Measurements from ENCODE around the gene C3orf20. TPM values are rescaled to one million over a fixed set of nuclear protein-coding genes. Genes with fewer than 3 reads are reported as not detected.
"Not testable (repeated sequence)": the region's sequence is repeated elsewhere in the genome, so short reads cannot be mapped to it uniquely, and the experiment has no call there.

The C3orf20 gene
- total and polyA plus RNA-seq, 11 donors, result 0.21 to 0.31 TPM; not detected in 9

- TF ChIP-seq CTCF (IDR thresholded peaks at IDR 0.05) (no peak), POLR2A (IDR thresholded peaks at IDR 0.05) (no peak)
- 56 to 64% (median 61%) methylated on average over 4 of the region's 4 CpGs for WGBS, 4 donors
- ATAC-seq (no peak), DNase-seq (no peak)
- Histone ChIP-seq H3K9me3 (no peaks in the 10 kb centered on the region), H3K4me1 (peaks cover 3 to 55% (median 37%) of the 10 kb centered on the region in 12 donors), H3K4me3 (no peak overlapping the region), H3K27me3 (peaks cover 0 to 29% (median 7%) of the 10 kb centered on the region in 9 donors), H3K27ac (peak overlapping the region in 1 of 12 donors; percentile 74), H3K36me3 (no peaks in the 10 kb centered on the region)
- intact Hi-C loops (cut with DNase I), result loop anchor here in 1 of 10 donors (5.0 kb wide), 1 partner anchor 41 kb away; no protein-coding TSS in a partner anchor
These were observed 131.1 kb downstream of the C3orf20 start for GRCh38 chr3:14805961-14806537.

DNA sequence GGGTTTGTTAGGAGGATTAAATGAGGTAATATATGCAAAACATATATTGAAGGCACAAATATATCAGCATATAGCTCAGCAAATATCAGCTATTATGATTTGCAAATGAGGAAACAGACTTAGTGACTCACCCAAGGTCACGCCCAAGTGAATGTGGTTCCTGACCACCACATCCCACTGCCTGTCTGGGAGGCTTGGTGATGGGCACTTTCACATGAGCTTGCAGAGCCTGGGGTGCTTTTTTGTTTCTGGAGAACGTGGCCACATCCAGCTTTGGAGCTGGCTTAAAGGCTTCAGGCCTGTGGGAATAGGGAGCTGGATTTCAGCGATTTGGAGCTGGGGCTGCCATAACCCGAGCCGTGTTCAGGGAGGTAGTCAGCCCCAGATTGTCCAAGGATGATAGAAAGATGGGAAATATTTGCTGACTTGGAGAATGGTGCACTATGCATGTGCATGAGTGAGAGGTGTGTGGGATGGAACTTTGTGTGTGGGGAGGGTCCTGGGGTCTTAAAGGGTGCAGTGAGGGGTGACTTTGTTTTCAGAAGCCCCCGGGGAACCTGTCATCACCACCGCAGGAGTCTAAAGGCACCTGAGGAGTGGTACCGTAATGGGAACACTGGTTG is 131.8 kb downstream of the C3orf20 start:
- Histone ChIP-seq H3K27me3 (peaks cover 0 to 35% (median 11%) of the 10 kb centered on the region in 9 donors), H3K27ac (peak overlapping the region in 7 of 12 donors; percentile 13 to 74 (median 32)), H3K9me3 (no peaks in the 10 kb centered on the region), H3K36me3 (no peaks in the 10 kb centered on the region), H3K4me1 (peaks cover 3 to 57% (median 37%) of the 10 kb centered on the region in 12 donors), H3K4me3 (no peak overlapping the region)
- TF ChIP-seq POLR2A (IDR thresholded peaks at IDR 0.05) (no peak), CTCF (IDR thresholded peaks at IDR 0.05) (no peak)
- DNase-seq (peak in 1 of 5 donors; percentile 48), ATAC-seq (no peak)
- 47 to 53% (median 48%) methylated on average over 8 of the region's 8 CpGs for WGBS, 4 donors
- intact Hi-C loops (cut with DNase I), result loop anchor here in 1 of 10 donors (5.0 kb wide), 1 partner anchor 41 kb away; no protein-coding TSS in a partner anchor

GRCh38 chr3:14808025-14808424 is 133.1 kb downstream of the C3orf20 start:
- ATAC-seq, result no peak
- Histone ChIP-seq H3K9me3 (no peaks in the 10 kb centered on the region), H3K36me3 (no peaks in the 10 kb centered on the region), H3K4me1 (peaks cover 3 to 66% (median 43%) of the 10 kb centered on the region in 12 donors), H3K4me3 (no peak overlapping the region), H3K27ac (no peak overlapping the region), H3K27me3 (peaks cover 0 to 35% (median 11%) of the 10 kb centered on the region in 9 donors)
- no peak for DNase-seq
- intact Hi-C loops (cut with DNase I), result loop anchor here in 1 of 10 donors (5.0 kb wide), 1 partner anchor 39 kb away; no protein-coding TSS in a partner anchor
- TF ChIP-seq CTCF (IDR thresholded peaks at IDR 0.05) (no peak), POLR2A (IDR thresholded peaks at IDR 0.05) (no peak)

DNA sequence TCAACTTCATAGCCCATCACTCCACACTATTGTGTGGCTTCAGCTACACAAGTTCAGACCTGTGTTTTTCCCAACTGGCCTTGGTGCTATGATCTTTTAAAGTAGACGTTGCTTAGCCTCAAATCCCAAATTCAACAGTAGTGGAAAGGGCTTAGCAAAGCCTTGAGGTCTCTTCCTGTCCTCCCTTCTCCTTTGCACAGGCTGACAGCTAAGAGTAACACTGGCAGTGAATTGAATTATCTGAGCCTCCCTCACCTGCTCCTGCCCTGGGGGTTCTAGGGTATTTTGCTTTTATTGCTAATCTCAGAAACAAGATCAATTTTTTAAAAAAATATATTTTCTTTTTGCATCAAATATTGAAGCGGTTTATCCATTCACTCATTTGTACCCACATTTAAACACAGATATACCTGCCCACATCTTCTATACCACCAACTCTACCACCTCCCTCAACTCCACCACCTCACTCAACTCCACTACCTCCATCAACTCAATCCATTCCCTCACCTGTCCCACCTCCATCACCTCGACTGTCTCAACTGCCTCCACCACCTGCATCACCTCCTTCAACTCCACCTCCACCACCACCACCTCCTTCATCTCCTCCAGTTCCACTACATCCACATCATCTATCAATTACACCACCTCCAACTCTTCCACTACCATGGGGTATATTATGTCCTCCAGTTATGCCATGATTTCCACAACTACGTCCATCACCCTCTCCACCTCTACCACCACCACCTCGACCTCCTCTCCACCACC is 133.7 kb downstream of the C3orf20 start:
- ATAC-seq (no peak), DNase-seq (no peak)
- H3K27ac ChIP-seq, result no peak overlapping the region
- H3K4me3 ChIP-seq, result no peak overlapping the region
- TF ChIP-seq CTCF (IDR thresholded peaks at IDR 0.05), result no peak
- TF ChIP-seq POLR2A (IDR thresholded peaks at IDR 0.05), result no peak
- 83 to 88% (median 85%) methylated on average over 5 of the region's 5 CpGs for WGBS, 4 donors
- H3K9me3 ChIP-seq, result no peaks in the 10 kb centered on the region
- intact Hi-C loops (cut with DNase I), result loop anchor here in 1 of 10 donors (5.0 kb wide), 1 partner anchor 39 kb away; no protein-coding TSS in a partner anchor
- peaks cover 3 to 67% (median 46%) of the 10 kb centered on the region in 12 donors for H3K4me1 ChIP-seq
- H3K27me3 ChIP-seq, result peaks cover 0 to 35% (median 11%) of the 10 kb centered on the region in 9 donors
- H3K36me3 ChIP-seq, result no peaks in the 10 kb centered on the region

DNA sequence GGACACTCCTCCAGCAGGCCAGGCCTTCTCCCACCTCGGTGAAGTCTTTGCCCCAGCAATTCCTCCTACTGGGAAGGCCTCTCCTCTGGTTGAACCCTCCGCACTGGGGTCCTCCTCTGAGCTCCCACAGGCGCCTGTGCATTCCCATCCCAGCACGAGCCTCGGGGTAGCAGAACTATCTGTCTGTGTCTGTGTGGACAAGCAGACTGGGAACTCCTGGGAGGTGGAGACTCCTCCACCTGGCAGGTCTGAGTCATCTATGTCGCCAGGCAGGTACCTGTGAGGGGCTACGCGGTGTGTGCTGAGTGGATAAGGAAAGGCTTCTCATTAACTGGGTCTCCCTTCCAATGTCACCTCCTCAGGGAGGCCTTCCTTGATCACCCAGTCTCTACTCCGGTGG is 134.7 kb downstream of the C3orf20 start:
- not testable (repeated sequence) for ATAC-seq, H3K36me3 ChIP-seq, H3K9me3 ChIP-seq, DNase-seq
- peak overlapping the region in 10 of 12 donors; percentile 42 to 88 (median 76) for H3K27ac ChIP-seq
- WGBS, 4 donors, result 72 to 83% (median 75%) methylated on average over 8 to 9 of the region's 9 CpGs
- H3K27me3 ChIP-seq, result peaks cover 0 to 35% (median 11%) of the 10 kb centered on the region in 9 donors
- intact Hi-C loops (cut with DNase I), result loop anchor here in 6 of 10 donors (2.0 to 5.0 kb wide), 4 partner anchors 17 to 97 kb away; no protein-coding TSS in a partner anchor
- H3K4me3 ChIP-seq, result peak overlapping the region in 10 of 12 donors; percentile 16 to 85 (median 52)
- peaks cover 3 to 68% (median 44%) of the 10 kb centered on the region in 12 donors for H3K4me1 ChIP-seq

All from heart left ventricle (tissue), 16 donors.